NB4 (cell line): Measurements from ENCODE around the gene SLC39A11.

Source experiments
- DNase-seq: peaks from one replicate; pipeline ENCODE4 v3.0.0; 2010; ENCODE audit warnings: low read depth
- H3K4me3 ChIP-seq: one replicate; pipeline ENCODE4 v1.5.1; 2011; ENCODE audit warnings: mild to moderate bottlenecking, low read depth, low read length, moderate library complexity
- MYC ChIP-seq: IDR thresholded peaks from 2 replicates; pipeline ENCODE4 v1.6.1; 2011; ENCODE audit warnings: low read depth, low read length
- POLR2A ChIP-seq: IDR thresholded peaks from 2 replicates; pipeline ENCODE4 v1.6.1; 2011; ENCODE audit warnings: mild to moderate bottlenecking; ENCODE audit not compliant: insufficient read length; ENCODE audit errors: extremely low read depth
- TF ChIP-seq, protein P1 (sequence below): IDR thresholded peaks from one replicate; pipeline ENCODE4 v1.5.1; 2012; ENCODE audit warnings: low read depth, low read length
- TF ChIP-seq, protein P2 (sequence below): IDR thresholded peaks from 2 replicates; pipeline ENCODE4 v1.6.1; 2011; ENCODE audit warnings: low read depth, low read length

The SLC39A11 gene

DNA sequence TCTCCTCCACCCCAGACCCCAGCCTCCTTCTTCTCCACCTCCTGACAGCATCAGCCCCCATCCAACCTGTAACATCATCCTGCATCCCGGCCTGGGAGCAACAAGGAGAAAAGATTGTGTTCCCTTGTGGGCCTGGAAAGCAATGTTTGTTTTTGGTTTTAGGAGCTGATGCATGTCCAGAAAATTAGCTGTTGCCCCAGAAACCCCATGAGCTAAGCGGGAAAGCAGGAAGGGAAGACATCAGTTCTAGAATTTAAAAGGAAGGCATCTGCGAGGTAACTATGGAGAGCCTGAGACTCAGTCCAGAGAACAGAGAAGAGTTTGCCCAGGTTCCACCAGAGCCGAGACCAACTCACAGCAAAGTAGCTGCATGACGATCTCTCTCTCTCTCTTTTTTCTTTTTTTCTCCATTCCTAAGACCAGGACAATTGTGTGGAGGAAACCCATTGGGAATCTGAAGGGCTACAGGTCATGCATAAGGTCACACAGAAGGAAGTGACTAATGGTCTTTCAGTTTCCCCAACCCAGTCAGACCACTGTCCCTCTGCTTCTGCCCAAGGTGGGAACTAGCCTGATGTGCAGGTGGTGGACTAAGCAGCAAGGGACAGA lies 124.4 kb downstream of the SLC39A11 start:
- no peak overlapping the region for H3K4me3 ChIP-seq
- no peak for DNase-seq
- TF ChIP-seq, protein P1, sequence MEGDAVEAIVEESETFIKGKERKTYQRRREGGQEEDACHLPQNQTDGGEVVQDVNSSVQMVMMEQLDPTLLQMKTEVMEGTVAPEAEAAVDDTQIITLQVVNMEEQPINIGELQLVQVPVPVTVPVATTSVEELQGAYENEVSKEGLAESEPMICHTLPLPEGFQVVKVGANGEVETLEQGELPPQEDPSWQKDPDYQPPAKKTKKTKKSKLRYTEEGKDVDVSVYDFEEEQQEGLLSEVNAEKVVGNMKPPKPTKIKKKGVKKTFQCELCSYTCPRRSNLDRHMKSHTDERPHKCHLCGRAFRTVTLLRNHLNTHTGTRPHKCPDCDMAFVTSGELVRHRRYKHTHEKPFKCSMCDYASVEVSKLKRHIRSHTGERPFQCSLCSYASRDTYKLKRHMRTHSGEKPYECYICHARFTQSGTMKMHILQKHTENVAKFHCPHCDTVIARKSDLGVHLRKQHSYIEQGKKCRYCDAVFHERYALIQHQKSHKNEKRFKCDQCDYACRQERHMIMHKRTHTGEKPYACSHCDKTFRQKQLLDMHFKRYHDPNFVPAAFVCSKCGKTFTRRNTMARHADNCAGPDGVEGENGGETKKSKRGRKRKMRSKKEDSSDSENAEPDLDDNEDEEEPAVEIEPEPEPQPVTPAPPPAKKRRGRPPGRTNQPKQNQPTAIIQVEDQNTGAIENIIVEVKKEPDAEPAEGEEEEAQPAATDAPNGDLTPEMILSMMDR, result no peak
- no peak for TF ChIP-seq MYC
- TF ChIP-seq, protein P2, sequence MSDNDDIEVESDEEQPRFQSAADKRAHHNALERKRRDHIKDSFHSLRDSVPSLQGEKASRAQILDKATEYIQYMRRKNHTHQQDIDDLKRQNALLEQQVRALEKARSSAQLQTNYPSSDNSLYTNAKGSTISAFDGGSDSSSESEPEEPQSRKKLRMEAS, result no peak
- TF ChIP-seq POLR2A, result no peak

DNA sequence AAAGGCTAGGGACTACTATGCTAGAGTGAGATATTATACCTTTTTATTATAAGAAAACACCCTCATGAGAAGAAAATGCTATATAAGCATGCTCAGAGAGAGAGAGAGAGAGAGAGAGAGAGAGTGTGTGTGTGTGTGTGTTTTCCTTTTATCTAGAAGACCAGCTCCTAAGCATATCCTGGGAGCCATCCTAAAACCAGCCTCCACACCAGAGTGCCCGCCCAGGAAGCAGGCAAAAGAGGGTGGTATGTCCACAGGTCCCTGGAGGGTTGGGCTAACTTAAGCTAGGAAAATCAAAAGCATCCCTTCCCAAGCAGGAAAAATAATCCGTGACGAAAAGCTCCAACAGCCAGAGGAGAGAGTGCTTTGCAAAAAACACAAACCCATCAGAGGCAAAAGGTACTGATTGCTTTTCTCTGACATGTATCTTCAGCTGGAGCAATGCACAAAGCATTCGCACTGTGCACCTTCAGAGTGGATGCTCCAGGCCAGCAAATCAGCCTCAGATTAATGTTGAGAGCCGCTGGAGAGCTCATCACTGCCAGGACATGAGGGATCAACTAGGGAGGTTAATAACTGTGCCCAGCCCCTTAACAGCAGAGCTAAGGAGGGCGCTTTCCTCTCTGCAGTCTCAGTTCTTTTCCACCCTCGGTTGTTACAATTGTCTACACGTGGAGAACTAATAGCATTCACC lies 125.1 kb downstream of the SLC39A11 start:
- no peak for DNase-seq
- no peak overlapping the region for H3K4me3 ChIP-seq
- TF ChIP-seq, protein P2, result no peak
- TF ChIP-seq MYC (no peak), POLR2A (no peak)
- TF ChIP-seq, protein P1, result no peak

DNA sequence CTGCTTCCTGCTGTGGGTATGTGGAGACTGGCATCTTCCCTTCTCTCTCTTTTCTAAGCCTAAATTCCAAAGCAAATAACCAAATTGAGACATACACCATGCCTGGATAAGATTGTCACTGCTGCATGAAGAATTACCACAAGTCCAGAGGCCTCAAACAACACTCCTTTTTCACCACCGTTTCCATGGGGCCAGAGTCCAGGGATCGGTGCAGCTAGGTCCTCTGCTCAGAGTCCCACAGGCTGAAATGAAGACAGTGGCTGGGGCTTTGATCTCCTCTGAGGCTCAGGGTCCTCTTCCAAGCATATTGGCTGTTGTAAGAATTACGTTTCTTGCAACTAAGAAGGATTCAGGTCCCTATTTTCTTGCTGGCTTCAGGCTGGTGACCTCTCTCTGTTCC lies 130.4 kb downstream of the SLC39A11 start:
- no peak for TF ChIP-seq POLR2A
- TF ChIP-seq, protein P2, result no peak
- no peak for TF ChIP-seq MYC
- TF ChIP-seq, protein P1, result no peak
- no peak for DNase-seq
- H3K4me3 ChIP-seq, result no peak overlapping the region

DNA sequence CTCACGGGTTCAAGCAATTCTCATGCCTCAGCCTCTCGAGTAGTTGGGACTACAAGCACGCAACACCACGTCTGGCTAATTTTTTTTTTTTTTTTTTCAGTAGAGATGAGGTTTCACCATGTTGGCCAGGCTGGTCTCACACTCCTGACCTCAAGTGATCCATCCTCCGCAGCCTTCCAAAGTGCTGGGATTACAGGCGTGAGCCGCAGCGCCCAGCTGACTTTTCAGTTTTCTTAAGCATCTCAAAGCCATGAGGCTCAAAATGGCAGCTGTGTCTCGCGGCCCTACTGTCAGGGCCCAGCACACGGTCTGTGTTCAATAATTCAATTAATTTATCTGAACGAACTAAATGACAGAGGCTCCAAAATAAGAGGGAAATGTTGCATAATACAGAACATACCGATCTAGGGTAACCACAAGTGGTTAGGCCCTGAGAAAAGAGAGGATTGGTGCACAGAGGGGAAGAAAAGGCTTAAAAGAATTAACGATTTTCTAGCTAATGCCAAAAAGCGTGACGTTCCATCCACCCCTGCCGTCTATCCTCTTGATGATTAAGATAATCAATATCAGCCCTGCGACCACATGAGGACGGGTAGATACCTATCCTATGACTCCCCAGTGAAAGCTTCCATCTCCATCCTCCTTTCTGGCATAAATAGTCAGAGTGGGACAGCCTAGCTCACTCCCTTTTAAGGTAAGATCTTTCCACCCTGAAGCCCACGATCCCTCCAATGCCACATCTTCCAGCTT lies 136.9 kb downstream of the SLC39A11 start:
- peak; percentile 24 for DNase-seq
- TF ChIP-seq POLR2A, result no peak
- TF ChIP-seq, protein P2, result no peak
- TF ChIP-seq, protein P1, result no peak
- no peak overlapping the region for H3K4me3 ChIP-seq

DNA sequence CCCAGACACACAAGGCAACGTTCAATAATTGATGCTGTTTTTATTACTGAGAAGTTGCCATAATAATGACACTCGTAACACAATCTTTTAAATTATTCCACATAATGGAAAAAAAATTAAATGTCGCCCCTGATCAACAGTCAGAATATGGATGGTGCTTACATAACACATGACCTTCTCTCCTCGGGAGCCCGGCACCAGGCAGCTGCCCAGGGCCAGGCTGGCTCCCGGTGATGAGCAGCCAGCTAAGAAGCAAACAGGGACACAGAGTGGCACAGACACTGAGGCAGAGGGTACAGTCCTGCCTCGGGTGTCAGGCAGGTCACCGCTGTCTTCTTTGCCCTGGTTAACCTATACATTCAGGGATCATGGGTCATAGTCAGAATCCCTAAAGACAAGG lies 137.9 kb downstream of the SLC39A11 start:
- no peak overlapping the region for H3K4me3 ChIP-seq
- TF ChIP-seq MYC (no peak), POLR2A (no peak)
- TF ChIP-seq, protein P2, result no peak
- TF ChIP-seq, protein P1, result no peak
- DNase-seq, result no peak
